HepG2 (cell line): Measurements from ENCODE around the gene ZBTB46. TPM values are rescaled to one million over a fixed set of nuclear protein-coding genes. Genes with fewer than 3 reads are reported as not detected.

ENCODE experiments used
- ATAD3A ChIP-seq: sonication (generic); formaldehyde crosslinking; IDR thresholded peaks from 2 replicates; pipeline ENCODE4 v1.4.0; 2020; ENCODE audit warnings: missing genetic modification reagents
- BRCA1 ChIP-seq: sonication (generic); formaldehyde crosslinking; IDR thresholded peaks from 2 replicates; pipeline ENCODE4 v1.4.0; 2020; ENCODE audit warnings: missing genetic modification reagents
- CREB3 ChIP-seq: sonication (generic); formaldehyde crosslinking; IDR thresholded peaks from 2 replicates; pipeline ENCODE4 v1.5.0; 2020; ENCODE audit warnings: missing genetic modification reagents
- FOXO1 ChIP-seq: sonication (generic); formaldehyde crosslinking; IDR thresholded peaks from 2 replicates; pipeline ENCODE4 v1.4.0; 2020; ENCODE audit warnings: missing genetic modification reagents
- GZF1 ChIP-seq: sonication (generic); formaldehyde crosslinking; IDR thresholded peaks from 2 replicates; pipeline ENCODE4 v1.5.1; 2020; ENCODE audit warnings: mild to moderate bottlenecking, missing genetic modification reagents
- KAT2B ChIP-seq: fragments of 150-350 bp; IDR thresholded peaks from 2 replicates; pipeline ENCODE4 v1.6.1; 2014; ENCODE audit warnings: low read depth, low read length, borderline replicate concordance
- MBNL3 ChIP-seq: fragments of 250-450 bp; sonication (Bioruptor Pico); conservative IDR thresholded peaks from 2 replicates; pipeline ENCODE4 v1.8.0; 2022; ENCODE audit warnings: mild to moderate bottlenecking, inconsistent platforms
- MTA3 ChIP-seq: sonication (generic); formaldehyde crosslinking; IDR thresholded peaks from 2 replicates; pipeline ENCODE4 v1.4.0; 2020; ENCODE audit warnings: missing genetic modification reagents
- PBX3 ChIP-seq: sonication (generic); formaldehyde crosslinking; IDR thresholded peaks from 2 replicates; pipeline ENCODE4 v1.8.1; 2023; ENCODE audit warnings: missing genetic modification reagents, inconsistent platforms, borderline replicate concordance
- PHF21A ChIP-seq: sonication (generic); formaldehyde crosslinking; IDR thresholded peaks from 2 replicates; pipeline ENCODE4 v1.5.0; 2020; ENCODE audit warnings: mild to moderate bottlenecking, missing genetic modification reagents
- RFX1 ChIP-seq: fragments of 450-650 bp; IDR thresholded peaks from 2 replicates; pipeline ENCODE4 v1.6.1; 2017
- SIN3A ChIP-seq: IDR thresholded peaks from 2 replicates; pipeline ENCODE4 v1.6.1; 2011; ENCODE audit warnings: low read depth, mild to moderate bottlenecking, control low read depth, low read length, borderline replicate concordance
- SP140L ChIP-seq: sonication (generic); formaldehyde crosslinking; IDR thresholded peaks from 2 replicates; pipeline ENCODE4 v1.4.0; 2020; ENCODE audit warnings: missing genetic modification reagents, borderline replicate concordance
- TBP ChIP-seq: sonication (generic); formaldehyde crosslinking; IDR thresholded peaks from 2 replicates; pipeline ENCODE4 v1.5.0; 2020; ENCODE audit warnings: missing genetic modification reagents
- TCF7 ChIP-seq: sonication (generic); IDR thresholded peaks from 2 replicates; pipeline ENCODE4 v1.6.1; 2016; ENCODE audit warnings: antibody characterized with exemption, low read depth
- TRAFD1 ChIP-seq: sonication (generic); formaldehyde crosslinking; IDR thresholded peaks from 2 replicates; pipeline ENCODE4 v1.5.1; 2020; ENCODE audit warnings: missing genetic modification reagents, mild to moderate bottlenecking, borderline replicate concordance
- UBTF ChIP-seq: sonication (generic); formaldehyde crosslinking; IDR thresholded peaks from 2 replicates; pipeline ENCODE4 v1.4.0; 2020; ENCODE audit warnings: mild to moderate bottlenecking, missing genetic modification reagents
- ZNF160 ChIP-seq: sonication (generic); formaldehyde crosslinking; IDR thresholded peaks from 2 replicates; pipeline ENCODE4 v1.8.0; 2022; ENCODE audit warnings: mild to moderate bottlenecking, inconsistent platforms, missing genetic modification reagents
- ZNF20 ChIP-seq: sonication (generic); formaldehyde crosslinking; IDR thresholded peaks from 2 replicates; pipeline ENCODE4 v1.4.0; 2020; ENCODE audit warnings: mild to moderate bottlenecking, moderate library complexity, missing genetic modification reagents
- ZNF33A ChIP-seq: sonication (generic); formaldehyde crosslinking; IDR thresholded peaks from 2 replicates; pipeline ENCODE4 v1.5.1; 2020; ENCODE audit warnings: missing genetic modification reagents, mild to moderate bottlenecking, moderate library complexity, borderline replicate concordance
- ZNF432 ChIP-seq: sonication (generic); formaldehyde crosslinking; IDR thresholded peaks from 2 replicates; pipeline ENCODE4 v1.5.0; 2020; ENCODE audit warnings: missing genetic modification reagents, mild to moderate bottlenecking, borderline replicate concordance
- ZNF619 ChIP-seq: sonication (generic); formaldehyde crosslinking; IDR thresholded peaks from 2 replicates; pipeline ENCODE4 v1.4.0; 2020; ENCODE audit warnings: mild to moderate bottlenecking, missing genetic modification reagents
- ZNF746 ChIP-seq: sonication (generic); formaldehyde crosslinking; IDR thresholded peaks from 2 replicates; pipeline ENCODE4 v1.8.0; 2022; ENCODE audit warnings: mild to moderate bottlenecking, missing genetic modification reagents
- ZNF790 ChIP-seq: sonication (generic); formaldehyde crosslinking; IDR thresholded peaks from 2 replicates; pipeline ENCODE4 v1.8.0; 2022; ENCODE audit warnings: missing genetic modification reagents, mild to moderate bottlenecking, borderline replicate concordance
- ZNF83 ChIP-seq: sonication (generic); formaldehyde crosslinking; IDR thresholded peaks from 2 replicates; pipeline ENCODE4 v1.4.0; 2020; ENCODE audit warnings: missing genetic modification reagents, mild to moderate bottlenecking, borderline replicate concordance
- polyA plus RNA-seq, 8 experiments: library from polyadenylated mRNA; depleted of rRNA in 3 of 8; stranded (reverse) in 7 of 8; unstranded in 1 of 8; fragments of >200 nt; fragmentation: Illumina TruSeq in 4 of 8; extraction: Trizol in 4 of 8; gene quantifications; 2 replicates each; pipeline versions ENCODE4 v1.2.1 to v1.2.3, GENCODE V29; 2011 to 2016; ENCODE audit warnings: low read depth in 4 of 8, missing spikeins in 1 of 8, mixed read lengths in 1 of 8; ENCODE audit not compliant: insufficient read depth in 1 of 8
- total RNA-seq, 5 experiments: library from RNA; depleted of rRNA; stranded (reverse); fragments of >200 nt; fragmentation: Illumina TruSeq; extraction: Trizol; gene quantifications; 2 replicates each; pipeline ENCODE4 v1.2.3, GENCODE V29; 2016; ENCODE audit warnings: low read depth in 1 of 5

The ZBTB46 gene
- total and polyA plus RNA-seq, 2 of the 13 experiments (the other 11 are each of a cell fraction or from before 2014, with no cell fraction given), result 1.6 to 13.5 TPM

- TF ChIP-seq SP140L (CRISPR knock-in tag) (no peak), UBTF (CRISPR knock-in tag) (peak; percentile 70; the same call in 1 of the 2 replicates), FOXO1 (CRISPR knock-in tag) (peak; percentile 90), ZNF33A (no peak), TBP (CRISPR knock-in tag) (peak; percentile 100), ZNF432 (no peak), ZNF746 (CRISPR knock-in tag) (no peak; the same call in 1 of the 2 replicates), CREB3 (0 out of 2 replicates have a peak, but pooled peaks have one; percentile 53), ZNF83 (CRISPR knock-in tag) (peak; percentile 97; the same call in 1 of the 2 replicates), MBNL3 (CRISPR knock-in tag) (no peak), KAT2B (no peak), ZNF790 (CRISPR knock-in tag) (peak; percentile 95; the same call in 1 of the 2 replicates), PBX3 (CRISPR knock-in tag) (0 out of 2 replicates have a peak, but pooled peaks have one; percentile 19), PHF21A (CRISPR knock-in tag) (peak; percentile 95), GZF1 (CRISPR knock-in tag) (no peak; the same call in 1 of the 2 replicates), BRCA1 (CRISPR knock-in tag) (peak; percentile 96), TRAFD1 (CRISPR knock-in tag) (no peak), SIN3A (peak; percentile 80), ZNF20 (CRISPR knock-in tag) (no peak), ZNF160 (peak; percentile 94), MTA3 (CRISPR knock-in tag) (peak; percentile 75; the same call in 1 of the 2 replicates), RFX1 (no peak; the same call in 1 of the 2 replicates), ZNF619 (CRISPR knock-in tag) (peak; percentile 98; the same call in 1 of the 2 replicates), ATAD3A (CRISPR knock-in tag) (peak; percentile 89; the same call in 1 of the 2 replicates), TCF7 (no peak)
These were observed 123.3 kb downstream of the ZBTB46 start, which contains the start of the genes ARFRP1 and ZGPAT (continued) for GRCh38 chr20:63707558-63708300.
